Naive B cell (primary cell): ENCODE measurements around the gene LRCH1. TPM values are rescaled to one million over a fixed set of nuclear protein-coding genes. Genes with fewer than 3 reads are reported as not detected.

Source experiments
- ATAC-seq, 2 donors: fragments of 150-1000 bp; cut with Tn5 transposase; 2 replicates each; pipeline ENCODE4 v1.10.0; 2021; ENCODE audit warnings: low read depth in 2 of 2, mild to moderate bottlenecking in 2 of 2, moderate library complexity in 2 of 2
- DNase-seq: peaks from one replicate; pipeline ENCODE4 v3.0.0; 2022
- H3K27ac Mint-ChIP-seq, 6 donors: one replicate each; pipeline ENCODE4 v1.8.0; 2020 to 2022; ENCODE audit warnings: mild to moderate bottlenecking in 6 of 6, mixed read lengths in 6 of 6, moderate library complexity in 5 of 6, inconsistent platforms in 2 of 6
- H3K27me3 Mint-ChIP-seq, 3 donors: one replicate each; pipeline ENCODE4 v1.8.0; 2021 to 2022; ENCODE audit warnings: mixed read lengths in 3 of 3, mild to moderate bottlenecking in 1 of 3
- H3K36me3 Mint-ChIP-seq, 2 donors: one replicate each; pipeline ENCODE4 v1.8.0; 2020 to 2022; ENCODE audit warnings: mixed read lengths in 2 of 2, inconsistent platforms in 1 of 2, mild to moderate bottlenecking in 1 of 2
- H3K4me1 Mint-ChIP-seq, 3 donors: one replicate each; pipeline ENCODE4 v1.8.0; 2020 to 2022; ENCODE audit warnings: mixed read lengths in 3 of 3, inconsistent platforms in 1 of 3, mild to moderate bottlenecking in 1 of 3, moderate library complexity in 1 of 3
- H3K4me3 Mint-ChIP-seq, 8 donors: one replicate each; pipeline ENCODE4 v1.8.0; 2020 to 2022; ENCODE audit warnings: mild to moderate bottlenecking in 8 of 8, mixed read lengths in 8 of 8, moderate library complexity in 8 of 8, inconsistent platforms in 2 of 8
- H3K9me3 Mint-ChIP-seq, 7 donors: one replicate each; pipeline ENCODE4 v1.8.0; 2020 to 2022; ENCODE audit warnings: mixed read lengths in 7 of 7, mild to moderate bottlenecking in 5 of 7, inconsistent platforms in 2 of 7, moderate library complexity in 1 of 7
- polyA plus RNA-seq, 6 donors: library from polyadenylated mRNA; unstranded; fragments of 300-500 nt; fragmentation: Illumina TruSeq; gene quantifications; one replicate each; pipeline ENCODE4 v1.2.3, GENCODE V29; 2021; ENCODE audit warnings: low read depth in 6 of 6

The LRCH1 gene
- polyA plus RNA-seq, 6 donors from 2014 or later: 6.9 to 14.0 (median 9.8) TPM

- Mint-ChIP-seq H3K4me3 (no peak overlapping the region), H3K4me1 (no peaks in the 10 kb centered on the region), H3K9me3 (peaks cover 0 to 3% (median 0%) of the 10 kb centered on the region in 7 donors), H3K36me3 (no peaks in the 10 kb centered on the region), H3K27me3 (no peaks in the 10 kb centered on the region), H3K27ac (no peak overlapping the region)
- DNase-seq (no peak), ATAC-seq (no peak)
These were observed 28.8 kb upstream of the LRCH1 start for GRCh38 chr13:46523972-46524752.

GRCh38 chr13:46526100-46526735 is 26.8 kb upstream of the LRCH1 start:
- no peak for ATAC-seq
- Mint-ChIP-seq H3K4me3 (no peak overlapping the region), H3K36me3 (no peaks in the 10 kb centered on the region), H3K27me3 (no peaks in the 10 kb centered on the region), H3K4me1 (no peaks in the 10 kb centered on the region), H3K9me3 (peaks cover 0 to 3% (median 0%) of the 10 kb centered on the region in 7 donors), H3K27ac (no peak overlapping the region)
- no peak for DNase-seq

- Mint-ChIP-seq H3K4me1 (no peaks in the 10 kb centered on the region), H3K27ac (peak overlapping the region in 1 of 6 donors; percentile 6), H3K9me3 (no peaks in the 10 kb centered on the region), H3K27me3 (no peaks in the 10 kb centered on the region), H3K36me3 (no peaks in the 10 kb centered on the region), H3K4me3 (no peak overlapping the region)
- no peak for ATAC-seq
- no peak for DNase-seq
These were observed 26.2 kb upstream of the LRCH1 start for GRCh38 chr13:46526740-46527139.

- no peaks in the 10 kb centered on the region for H3K4me1 Mint-ChIP-seq
- H3K36me3 Mint-ChIP-seq: no peaks in the 10 kb centered on the region
- H3K9me3 Mint-ChIP-seq: no peaks in the 10 kb centered on the region
- H3K27ac Mint-ChIP-seq: no peak overlapping the region
- no peak for DNase-seq
- ATAC-seq: no peak
- H3K27me3 Mint-ChIP-seq: no peaks in the 10 kb centered on the region
- no peak overlapping the region for H3K4me3 Mint-ChIP-seq
These were observed 25.7 kb upstream of the LRCH1 start for GRCh38 chr13:46527237-46527636.

GRCh38 chr13:46529216-46529919 is 23.6 kb upstream of the LRCH1 start:
- Mint-ChIP-seq H3K27ac (peak overlapping the region in 1 of 6 donors; percentile 75), H3K9me3 (no peaks in the 10 kb centered on the region), H3K4me3 (no peak overlapping the region), H3K4me1 (no peaks in the 10 kb centered on the region), H3K36me3 (no peaks in the 10 kb centered on the region), H3K27me3 (no peaks in the 10 kb centered on the region)
- no peak for DNase-seq
- no peak for ATAC-seq

- no peak for ATAC-seq
- Mint-ChIP-seq H3K27ac (no peak overlapping the region), H3K36me3 (no peaks in the 10 kb centered on the region), H3K27me3 (no peaks in the 10 kb centered on the region), H3K4me1 (peaks cover 0 to 4% (median 0%) of the 10 kb centered on the region in 3 donors), H3K4me3 (no peak overlapping the region), H3K9me3 (no peaks in the 10 kb centered on the region)
- no peak for DNase-seq
These were observed 22.7 kb upstream of the LRCH1 start for GRCh38 chr13:46530084-46530935.

GRCh38 chr13:46531953-46532352 is 21.0 kb upstream of the LRCH1 start:
- no peak overlapping the region for H3K27ac Mint-ChIP-seq
- H3K4me3 Mint-ChIP-seq: no peak overlapping the region
- DNase-seq: no peak
- peaks cover 0 to 4% (median 0%) of the 10 kb centered on the region in 3 donors for H3K4me1 Mint-ChIP-seq
- no peak for ATAC-seq
- no peaks in the 10 kb centered on the region for H3K27me3 Mint-ChIP-seq
- no peaks in the 10 kb centered on the region for H3K36me3 Mint-ChIP-seq
- H3K9me3 Mint-ChIP-seq: no peaks in the 10 kb centered on the region

- H3K36me3 Mint-ChIP-seq: no peaks in the 10 kb centered on the region
- no peaks in the 10 kb centered on the region for H3K9me3 Mint-ChIP-seq
- ATAC-seq (no peak), DNase-seq (no peak)
- no peak overlapping the region for H3K4me3 Mint-ChIP-seq
- no peak overlapping the region for H3K27ac Mint-ChIP-seq
- peaks cover 0 to 5% (median 0%) of the 10 kb centered on the region in 3 donors for H3K27me3 Mint-ChIP-seq
- H3K4me1 Mint-ChIP-seq: peaks cover 4 to 5% (median 4%) of the 10 kb centered on the region in 3 donors
These were observed 18.0 kb upstream of the LRCH1 start for GRCh38 chr13:46535002-46535401.

GRCh38 chr13:46535825-46536224 is 17.1 kb upstream of the LRCH1 start:
- H3K27ac Mint-ChIP-seq: no peak overlapping the region
- ATAC-seq (no peak), DNase-seq (no peak)
- no peaks in the 10 kb centered on the region for H3K36me3 Mint-ChIP-seq
- no peak overlapping the region for H3K4me3 Mint-ChIP-seq
- peaks cover 0 to 5% (median 3%) of the 10 kb centered on the region in 3 donors for H3K27me3 Mint-ChIP-seq
- peaks cover 4 to 5% (median 4%) of the 10 kb centered on the region in 3 donors for H3K4me1 Mint-ChIP-seq
- no peaks in the 10 kb centered on the region for H3K9me3 Mint-ChIP-seq

GRCh38 chr13:46536341-46536740 is 16.6 kb upstream of the LRCH1 start:
- peaks cover 4 to 5% (median 4%) of the 10 kb centered on the region in 3 donors for H3K4me1 Mint-ChIP-seq
- H3K27me3 Mint-ChIP-seq: peaks cover 0 to 5% (median 3%) of the 10 kb centered on the region in 3 donors
- DNase-seq (no peak), ATAC-seq (no peak)
- H3K36me3 Mint-ChIP-seq: no peaks in the 10 kb centered on the region
- no peak overlapping the region for H3K27ac Mint-ChIP-seq
- no peaks in the 10 kb centered on the region for H3K9me3 Mint-ChIP-seq
- no peak overlapping the region for H3K4me3 Mint-ChIP-seq

GRCh38 chr13:46539231-46539630 is 13.7 kb upstream of the LRCH1 start:
- no peaks in the 10 kb centered on the region for H3K9me3 Mint-ChIP-seq
- H3K27ac Mint-ChIP-seq: no peak overlapping the region
- no peaks in the 10 kb centered on the region for H3K36me3 Mint-ChIP-seq
- no peak overlapping the region for H3K4me3 Mint-ChIP-seq
- no peak for DNase-seq
- H3K4me1 Mint-ChIP-seq: peaks cover 4 to 9% (median 7%) of the 10 kb centered on the region in 3 donors
- H3K27me3 Mint-ChIP-seq: peaks cover 0 to 7% (median 5%) of the 10 kb centered on the region in 3 donors
- ATAC-seq: no peak

- no peak for ATAC-seq
- H3K27me3 Mint-ChIP-seq: peaks cover 0 to 7% (median 5%) of the 10 kb centered on the region in 3 donors
- H3K4me1 Mint-ChIP-seq: peaks cover 0 to 9% (median 7%) of the 10 kb centered on the region in 3 donors
- H3K9me3 Mint-ChIP-seq: no peaks in the 10 kb centered on the region
- DNase-seq: no peak
- no peaks in the 10 kb centered on the region for H3K36me3 Mint-ChIP-seq
- no peak overlapping the region for H3K4me3 Mint-ChIP-seq
- H3K27ac Mint-ChIP-seq: no peak overlapping the region
These were observed 11.8 kb upstream of the LRCH1 start for GRCh38 chr13:46541210-46541609.

GRCh38 chr13:46542833-46543232 is 10.1 kb upstream of the LRCH1 start:
- no peak overlapping the region for H3K27ac Mint-ChIP-seq

More at GRCh38 chr13:46542833-46543232, 10.1 kb upstream of the LRCH1 start:
- H3K9me3 Mint-ChIP-seq: no peaks in the 10 kb centered on the region
- H3K36me3 Mint-ChIP-seq: no peaks in the 10 kb centered on the region
- ATAC-seq: no peak
- H3K4me3 Mint-ChIP-seq: no peak overlapping the region
- no peak for DNase-seq
- peaks cover 0 to 7% (median 0%) of the 10 kb centered on the region in 3 donors for H3K27me3 Mint-ChIP-seq
- H3K4me1 Mint-ChIP-seq: peaks cover 0 to 4% (median 4%) of the 10 kb centered on the region in 3 donors
